Lower leg skin (tissue), 3 donors: ENCODE data around the gene RNF11.
"Not testable (repeated sequence)": the region's sequence is repeated elsewhere in the genome, so short reads cannot be mapped to it uniquely, and the experiment has no call there.

Experiments used
- POLR2A ChIP-seq, 2 donors: fragments of 450-650 bp; IDR thresholded peaks; one replicate each; pipeline ENCODE4 v1.6.1; 2016 to 2017; ENCODE audit warnings: antibody characterized with exemption in 2 of 2, mild to moderate bottlenecking in 1 of 2, moderate library complexity in 1 of 2
- TF ChIP-seq, protein P1 (sequence below), 3 donors: fragments of 450-650 bp; IDR thresholded peaks; one replicate each; pipeline ENCODE4 v1.5.1; 2016; ENCODE audit warnings: antibody characterized with exemption in 3 of 3, mild to moderate bottlenecking in 3 of 3, moderate library complexity in 2 of 3

DNA sequence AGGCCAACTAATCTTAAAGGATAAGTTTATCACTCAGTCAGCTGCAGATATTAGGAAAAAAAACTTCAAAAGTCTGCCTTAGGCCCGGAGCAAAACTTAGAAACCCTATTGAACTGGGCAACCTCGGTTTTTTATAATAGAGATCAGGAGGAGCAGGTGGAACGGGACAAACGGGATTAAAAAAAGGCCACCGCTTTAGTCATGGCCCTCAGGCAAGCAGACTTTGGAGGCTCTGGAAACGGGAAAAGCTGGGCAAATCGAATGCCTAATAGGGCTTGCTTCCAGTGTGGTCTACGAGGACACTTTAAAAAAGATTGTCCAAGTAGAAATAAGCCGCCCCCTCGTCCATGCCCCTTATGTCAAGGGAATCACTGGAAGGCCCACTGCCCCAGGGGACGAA lies 7.6 kb upstream of the RNF11 start:
- TF ChIP-seq, protein P1, sequence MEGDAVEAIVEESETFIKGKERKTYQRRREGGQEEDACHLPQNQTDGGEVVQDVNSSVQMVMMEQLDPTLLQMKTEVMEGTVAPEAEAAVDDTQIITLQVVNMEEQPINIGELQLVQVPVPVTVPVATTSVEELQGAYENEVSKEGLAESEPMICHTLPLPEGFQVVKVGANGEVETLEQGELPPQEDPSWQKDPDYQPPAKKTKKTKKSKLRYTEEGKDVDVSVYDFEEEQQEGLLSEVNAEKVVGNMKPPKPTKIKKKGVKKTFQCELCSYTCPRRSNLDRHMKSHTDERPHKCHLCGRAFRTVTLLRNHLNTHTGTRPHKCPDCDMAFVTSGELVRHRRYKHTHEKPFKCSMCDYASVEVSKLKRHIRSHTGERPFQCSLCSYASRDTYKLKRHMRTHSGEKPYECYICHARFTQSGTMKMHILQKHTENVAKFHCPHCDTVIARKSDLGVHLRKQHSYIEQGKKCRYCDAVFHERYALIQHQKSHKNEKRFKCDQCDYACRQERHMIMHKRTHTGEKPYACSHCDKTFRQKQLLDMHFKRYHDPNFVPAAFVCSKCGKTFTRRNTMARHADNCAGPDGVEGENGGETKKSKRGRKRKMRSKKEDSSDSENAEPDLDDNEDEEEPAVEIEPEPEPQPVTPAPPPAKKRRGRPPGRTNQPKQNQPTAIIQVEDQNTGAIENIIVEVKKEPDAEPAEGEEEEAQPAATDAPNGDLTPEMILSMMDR (IDR thresholded peaks at IDR 0.05), result not testable (repeated sequence)
- TF ChIP-seq POLR2A (IDR thresholded peaks at IDR 0.05), result not testable (repeated sequence)
